HepG2 (cell line): ENCODE measurements around the gene UPK1B. TPM values are rescaled to one million over a fixed set of nuclear protein-coding genes. Genes with fewer than 3 reads are reported as not detected.

ENCODE experiments used
- BORCS8-MEF2B ChIP-seq: sonication (generic); formaldehyde crosslinking; IDR thresholded peaks from 2 replicates; pipeline ENCODE4 v1.8.0; 2022; ENCODE audit warnings: mild to moderate bottlenecking, missing genetic modification reagents
- BRCA1 ChIP-seq: sonication (generic); formaldehyde crosslinking; IDR thresholded peaks from 2 replicates; pipeline ENCODE4 v1.4.0; 2020; ENCODE audit warnings: missing genetic modification reagents
- BRF2 ChIP-seq: sonication (generic); formaldehyde crosslinking; IDR thresholded peaks from 2 replicates; pipeline ENCODE4 v1.8.1; 2022; ENCODE audit warnings: mild to moderate bottlenecking, missing genetic modification reagents
- DBP ChIP-seq: sonication (generic); formaldehyde crosslinking; IDR thresholded peaks from 2 replicates; pipeline ENCODE4 v1.4.0; 2020; ENCODE audit warnings: missing genetic modification reagents; ENCODE audit errors: not compliant biosample characterization
- FOSL1 ChIP-seq: sonication (generic); formaldehyde crosslinking; IDR thresholded peaks from 2 replicates; pipeline ENCODE4 v1.9.0; 2021; ENCODE audit warnings: missing genetic modification reagents, borderline replicate concordance
- FOXJ3 ChIP-seq: sonication (generic); formaldehyde crosslinking; IDR thresholded peaks from 2 replicates; pipeline ENCODE4 v1.4.0; 2020; ENCODE audit warnings: missing genetic modification reagents, mild to moderate bottlenecking, borderline replicate concordance
- GTF3A ChIP-seq: sonication (generic); formaldehyde crosslinking; conservative IDR thresholded peaks from 2 replicates; pipeline ENCODE4 v1.4.0; 2020; ENCODE audit warnings: mild to moderate bottlenecking, missing genetic modification reagents
- HDAC6 ChIP-seq: fragments of 200-600 bp; sonication (generic); IDR thresholded peaks from 2 replicates; pipeline ENCODE4 v1.7.0; 2017; ENCODE audit warnings: mild to moderate bottlenecking, antibody characterized with exemption, low read length, low read depth
- HOXA9 ChIP-seq: sonication (generic); formaldehyde crosslinking; IDR thresholded peaks from 2 replicates; pipeline ENCODE4 v1.8.1; 2022; ENCODE audit warnings: missing genetic modification reagents, mild to moderate bottlenecking, moderate library complexity, borderline replicate concordance
- KAT2B ChIP-seq: fragments of 150-350 bp; IDR thresholded peaks from 2 replicates; pipeline ENCODE4 v1.6.1; 2014; ENCODE audit warnings: low read depth, low read length, borderline replicate concordance
- MXD4 ChIP-seq: IDR thresholded peaks from 2 replicates; pipeline ENCODE4 v1.6.1; 2016; ENCODE audit warnings: mild to moderate bottlenecking, missing biosample characterization, missing genetic modification reagents
- NR2F2 ChIP-seq: IDR thresholded peaks from 2 replicates; pipeline ENCODE4 v1.6.1; 2012; ENCODE audit warnings: low read depth, inconsistent platforms, borderline replicate concordance
- PLRG1 ChIP-seq: fragments of 450-650 bp; conservative IDR thresholded peaks from 2 replicates; pipeline ENCODE4 v1.6.1; 2016
- POLR2A ChIP-seq, 2 experiments: IDR thresholded peaks; 2 replicates each; pipeline ENCODE4 v1.6.1; 2011; ENCODE audit warnings: low read depth in 2 of 2, low read length in 2 of 2, mild to moderate bottlenecking in 1 of 2, moderate library complexity in 1 of 2; ENCODE audit not compliant: insufficient read depth in 1 of 2
- RARA ChIP-seq: IDR thresholded peaks from 2 replicates; pipeline ENCODE4 v1.6.1; 2016; ENCODE audit warnings: missing genetic modification reagents, missing compliant biosample characterization
- SKI ChIP-seq: fragments of 450-650 bp; IDR thresholded peaks from one replicate; pipeline ENCODE4 v1.6.1; 2018; ENCODE audit warnings: mild to moderate bottlenecking; ENCODE audit not compliant: partially characterized antibody
- SMC3 ChIP-seq: IDR thresholded peaks from 2 replicates; pipeline ENCODE4 v1.6.1; 2011; ENCODE audit warnings: low read length, improper control_type of control experiment
- TCF7 ChIP-seq: sonication (generic); IDR thresholded peaks from 2 replicates; pipeline ENCODE4 v1.6.1; 2016; ENCODE audit warnings: antibody characterized with exemption, low read depth
- ZC3H4 ChIP-seq: sonication (generic); formaldehyde crosslinking; IDR thresholded peaks from 2 replicates; pipeline ENCODE4 v1.4.0; 2020; ENCODE audit warnings: missing genetic modification reagents, borderline replicate concordance
- ZFP36L2 ChIP-seq: sonication (generic); formaldehyde crosslinking; IDR thresholded peaks from 2 replicates; pipeline ENCODE4 v1.4.0; 2020; ENCODE audit warnings: missing genetic modification reagents
- ZMAT5 ChIP-seq: sonication (generic); formaldehyde crosslinking; IDR thresholded peaks from 2 replicates; pipeline ENCODE4 v1.5.0; 2020; ENCODE audit warnings: mild to moderate bottlenecking, low read depth, missing genetic modification reagents, borderline replicate concordance
- ZNF136 ChIP-seq: sonication (generic); formaldehyde crosslinking; IDR thresholded peaks from 2 replicates; pipeline ENCODE4 v1.8.1; 2022; ENCODE audit warnings: low read depth, mild to moderate bottlenecking, moderate library complexity, missing genetic modification reagents
- ZNF207 ChIP-seq: fragments of 450-650 bp; IDR thresholded peaks from 2 replicates; pipeline ENCODE4 v1.6.1; 2016; ENCODE audit warnings: antibody characterized with exemption, borderline replicate concordance
- ZNF343 ChIP-seq: sonication (generic); formaldehyde crosslinking; IDR thresholded peaks from 2 replicates; pipeline ENCODE4 v1.4.0; 2020; ENCODE audit warnings: mild to moderate bottlenecking, missing genetic modification reagents
- ZNF451 ChIP-seq: sonication (generic); formaldehyde crosslinking; IDR thresholded peaks from 2 replicates; pipeline ENCODE4 v1.5.0; 2020; ENCODE audit warnings: mild to moderate bottlenecking, missing genetic modification reagents
- ZNF501 ChIP-seq: sonication (generic); formaldehyde crosslinking; IDR thresholded peaks from 2 replicates; pipeline ENCODE4 v1.5.1; 2020; ENCODE audit warnings: mild to moderate bottlenecking, moderate library complexity, missing genetic modification reagents
- ZNF605 ChIP-seq: sonication (generic); formaldehyde crosslinking; IDR thresholded peaks from 2 replicates; pipeline ENCODE4 v1.8.0; 2022; ENCODE audit warnings: mild to moderate bottlenecking, missing genetic modification reagents
- ZNF768 ChIP-seq: sonication (generic); formaldehyde crosslinking; IDR thresholded peaks from 2 replicates; pipeline ENCODE4 v1.4.0; 2020; ENCODE audit warnings: missing genetic modification reagents
- polyA plus RNA-seq, 8 experiments: library from polyadenylated mRNA; depleted of rRNA in 3 of 8; stranded (reverse) in 7 of 8; unstranded in 1 of 8; fragments of >200 nt; fragmentation: Illumina TruSeq in 4 of 8; extraction: Trizol in 4 of 8; gene quantifications; 2 replicates each; pipeline versions ENCODE4 v1.2.1 to v1.2.3, GENCODE V29; 2011 to 2016; ENCODE audit warnings: low read depth in 4 of 8, missing spikeins in 1 of 8, mixed read lengths in 1 of 8; ENCODE audit not compliant: insufficient read depth in 1 of 8
- total RNA-seq, 5 experiments: library from RNA; depleted of rRNA; stranded (reverse); fragments of >200 nt; fragmentation: Illumina TruSeq; extraction: Trizol; gene quantifications; 2 replicates each; pipeline ENCODE4 v1.2.3, GENCODE V29; 2016; ENCODE audit warnings: low read depth in 1 of 5
- TF ChIP-seq, protein P1 (sequence below): sonication (generic); formaldehyde crosslinking; IDR thresholded peaks from 2 replicates; pipeline ENCODE4 v1.4.0; 2020; ENCODE audit warnings: mild to moderate bottlenecking, missing genetic modification reagents

UPK1B gene
- total and polyA plus RNA-seq, 2 of the 13 experiments (the other 11 are each of a cell fraction or from before 2014, with no cell fraction given) = not detected

DNA sequence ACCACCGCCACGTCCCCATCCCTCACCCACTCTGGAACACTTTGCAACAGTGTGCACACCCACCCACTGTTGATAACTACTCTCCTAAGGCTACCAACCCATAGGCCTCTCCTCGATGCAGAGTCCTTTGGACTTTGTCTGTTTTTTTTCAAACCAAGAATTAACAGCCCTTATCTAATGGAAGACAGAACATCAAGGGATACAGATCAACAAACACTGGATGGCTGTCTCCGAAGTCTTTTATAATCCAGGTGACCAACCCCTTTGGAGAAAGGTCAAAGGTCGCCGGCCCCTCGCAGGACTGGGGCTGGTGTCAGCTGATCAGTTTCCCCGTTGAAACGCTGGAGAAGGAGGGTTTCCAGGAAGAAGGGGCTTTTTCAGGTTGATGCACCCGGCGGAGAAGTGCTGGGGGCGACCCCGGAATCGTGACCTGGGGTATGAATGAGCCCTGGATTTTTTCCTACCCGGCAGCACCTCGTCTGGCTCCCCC is 66.7 kb downstream of the UPK1B start (continued):
- TF ChIP-seq KAT2B (no peak), ZNF768 (CRISPR knock-in tag) (no peak), GTF3A (CRISPR knock-in tag) (no peak), TCF7 (peak; percentile 31; the same call in 1 of the 2 replicates), RARA (CRISPR knock-in tag) (peak; percentile 24; the same call in 1 of the 2 replicates), ZFP36L2 (CRISPR knock-in tag) (no peak), POLR2A (IDR thresholded peaks at IDR 0.05; ENCODE audit: insufficient read depth in 1 of 2, low read depth in 2 of 2, low read length in 2 of 2) (peak in 1 of 2 experiments; percentile 55; a peak in 2 of 4 replicates), FOSL1 (CRISPR knock-in tag) (no peak), ZNF136 (CRISPR knock-in tag) (no peak), SKI (no peak), NR2F2 (peak; percentile 52; the same call in 1 of the 2 replicates), ZNF451 (no peak), ZMAT5 (CRISPR knock-in tag) (no peak), ZNF501 (no peak), ZC3H4 (CRISPR knock-in tag) (no peak), HOXA9 (no peak), ZNF343 (CRISPR knock-in tag) (no peak), PLRG1 (no peak), BRF2 (CRISPR knock-in tag) (no peak), BORCS8-MEF2B (no peak), MXD4 (CRISPR knock-in tag) (peak; percentile 15; the same call in 1 of the 2 replicates), FOXJ3 (CRISPR knock-in tag) (peak; percentile 50; the same call in 1 of the 2 replicates), ZNF605 (peak; percentile 12; the same call in 1 of the 2 replicates), SMC3 (no peak), DBP (CRISPR knock-in tag) (no peak), HDAC6 (no peak), BRCA1 (no peak), ZNF207 (no peak)
- TF ChIP-seq, protein P1, sequence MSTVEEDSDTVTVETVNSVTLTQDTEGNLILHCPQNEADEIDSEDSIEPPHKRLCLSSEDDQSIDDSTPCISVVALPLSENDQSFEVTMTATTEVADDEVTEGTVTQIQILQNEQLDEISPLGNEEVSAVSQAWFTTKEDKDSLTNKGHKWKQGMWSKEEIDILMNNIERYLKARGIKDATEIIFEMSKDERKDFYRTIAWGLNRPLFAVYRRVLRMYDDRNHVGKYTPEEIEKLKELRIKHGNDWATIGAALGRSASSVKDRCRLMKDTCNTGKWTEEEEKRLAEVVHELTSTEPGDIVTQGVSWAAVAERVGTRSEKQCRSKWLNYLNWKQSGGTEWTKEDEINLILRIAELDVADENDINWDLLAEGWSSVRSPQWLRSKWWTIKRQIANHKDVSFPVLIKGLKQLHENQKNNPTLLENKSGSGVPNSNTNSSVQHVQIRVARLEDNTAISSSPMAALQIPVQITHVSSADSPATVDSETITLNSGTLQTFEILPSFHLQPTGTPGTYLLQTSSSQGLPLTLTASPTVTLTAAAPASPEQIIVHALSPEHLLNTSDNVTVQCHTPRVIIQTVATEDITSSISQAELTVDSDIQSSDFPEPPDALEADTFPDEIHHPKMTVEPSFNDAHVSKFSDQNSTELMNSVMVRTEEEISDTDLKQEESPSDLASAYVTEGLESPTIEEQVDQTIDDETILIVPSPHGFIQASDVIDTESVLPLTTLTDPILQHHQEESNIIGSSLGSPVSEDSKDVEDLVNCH = no peak
